B cell (primary cell): ENCODE data around the gene CCDC24. TPM values are rescaled to one million over a fixed set of nuclear protein-coding genes. Genes with fewer than 3 reads are reported as not detected.

Experiments
- ATAC-seq: fragments of 200-7000 bp; cut with Tn5 transposase; one replicate; pipeline ENCODE4 v1.10.0; 2021; ENCODE audit warnings: low read depth, mild to moderate bottlenecking, moderate number of reproducible peaks, moderate library complexity
- CTCF ChIA-PET: fragments of 350-600 bp; sonication (Branson Sonifier 250); formaldehyde crosslinking; loops from one replicate; lab custom pipeline; 2021; ENCODE audit warnings: antibody characterized with exemption, inconsistent platforms; lab: Charles Lee
- POLR2A ChIA-PET: fragments of 350-600 bp; sonication (Branson Sonifier 250); formaldehyde crosslinking; loops from one replicate; lab custom pipeline; 2021; ENCODE audit warnings: antibody characterized with exemption; lab: Charles Lee
- DNase-seq: peaks from one replicate; pipeline ENCODE4 v3.0.0; 2013
- H2AFZ ChIP-seq: 2 replicates; pipeline ENCODE4 v1.6.1; 2012; ENCODE audit warnings: mild to moderate bottlenecking, low read depth, low read length; ENCODE audit not compliant: insufficient read depth, poor library complexity, severe bottlenecking
- H3K27ac ChIP-seq, 2 donors: 1 replicate in 1 of 2; 2 replicates in 1 of 2; pipeline ENCODE4 v1.5.1; 2012 to 2013; ENCODE audit warnings: low read length in 2 of 2, mild to moderate bottlenecking in 2 of 2, moderate library complexity in 1 of 2
- H3K27me3 ChIP-seq, 4 experiments: fragments of 200-600 bp in 1 of 4; sonication (generic) in 1 of 4; replicated peaks in 1 of 4; 1 replicate in 2 of 4; 2 replicates in 2 of 4; pipeline versions ENCODE4 v1.6.1 to v1.7.0; 2013 to 2016; ENCODE audit warnings: low read length in 3 of 4, mild to moderate bottlenecking in 2 of 4, mixed read lengths in 1 of 4, moderate library complexity in 1 of 4; ENCODE audit not compliant: insufficient read depth in 4 of 4, control insufficient read depth in 3 of 4; ENCODE audit errors: control extremely low read depth in 1 of 4
- H3K36me3 ChIP-seq, 2 experiments: replicated peaks in 1 of 2; 1 replicate in 1 of 2; 2 replicates in 1 of 2; pipeline versions ENCODE4 v1.6.1 to v1.7.1; 2013; ENCODE audit warnings: low read length in 1 of 2; ENCODE audit not compliant: insufficient read depth in 2 of 2, control insufficient read depth in 1 of 2; ENCODE audit errors: control extremely low read depth in 1 of 2, extremely low read depth in 1 of 2
- H3K4me1 ChIP-seq, 2 donors: fragments of 200-600 bp in 1 of 2; sonication (generic) in 1 of 2; 1 replicate in 1 of 2; 2 replicates in 1 of 2; pipeline versions ENCODE4 v1.5.1 to v1.6.1; 2013 to 2017; ENCODE audit warnings: low read length in 2 of 2; ENCODE audit not compliant: control insufficient read depth in 2 of 2, insufficient read depth in 2 of 2
- H3K4me2 ChIP-seq: replicated peaks from 2 replicates; pipeline ENCODE3; 2012; ENCODE audit warnings: mild to moderate bottlenecking, low read depth, low read length; ENCODE audit not compliant: poor library complexity, severe bottlenecking
- H3K4me3 ChIP-seq, 5 experiments: fragments of 200-600 bp in 1 of 5; sonication (generic) in 1 of 5; 1 replicate in 3 of 5; 2 replicates in 2 of 5; pipeline versions ENCODE4 v1.5.1 to v1.7.0; 2011 to 2016; ENCODE audit warnings: low read length in 4 of 5, mild to moderate bottlenecking in 4 of 5, low read depth in 2 of 5, control low read depth in 1 of 5, moderate library complexity in 1 of 5; ENCODE audit not compliant: insufficient read depth in 1 of 5; ENCODE audit errors: control extremely low read depth in 1 of 5, extremely low read depth in 1 of 5
- H3K79me2 ChIP-seq: fragments of 200-600 bp; sonication (generic); one replicate; pipeline ENCODE4 v1.6.0; 2016; ENCODE audit warnings: low read length; ENCODE audit not compliant: control insufficient read depth, insufficient read depth
- H3K9ac ChIP-seq: fragments of 200-600 bp; sonication (generic); 2 replicates; pipeline ENCODE4 v1.6.1; 2017; ENCODE audit warnings: mild to moderate bottlenecking, low read length, moderate library complexity
- H3K9me3 ChIP-seq, 3 donors: one replicate each; pipeline versions ENCODE4 v1.6.1 to v1.7.1; 2013; ENCODE audit warnings: low read length in 2 of 3; ENCODE audit not compliant: control insufficient read depth in 2 of 3, insufficient read depth in 1 of 3; ENCODE audit errors: control extremely low read depth in 1 of 3
- H4K20me1 ChIP-seq: 2 replicates; pipeline ENCODE4 v1.6.0; 2012; ENCODE audit warnings: mild to moderate bottlenecking, low read length; ENCODE audit not compliant: insufficient read depth, control insufficient read depth, poor library complexity, severe bottlenecking
- H3K27ac Mint-ChIP-seq: one replicate; pipeline ENCODE4 v1.8.0; 2021; ENCODE audit warnings: mixed read lengths
- H3K27me3 Mint-ChIP-seq: one replicate; pipeline ENCODE4 v1.8.0; 2021; ENCODE audit warnings: mixed read lengths
- H3K4me1 Mint-ChIP-seq: one replicate; pipeline ENCODE4 v1.8.0; 2021; ENCODE audit warnings: mixed read lengths
- H3K4me3 Mint-ChIP-seq: one replicate; pipeline ENCODE4 v1.8.0; 2021; ENCODE audit warnings: mixed read lengths
- H3K9me3 Mint-ChIP-seq: one replicate; pipeline ENCODE4 v1.8.0; 2022; ENCODE audit warnings: mixed read lengths; ENCODE audit not compliant: insufficient read depth
- EZH2 ChIP-seq: IDR thresholded peaks from 2 replicates; pipeline ENCODE4 v1.6.1; 2012; ENCODE audit warnings: borderline replicate concordance, low read depth, mild to moderate bottlenecking, moderate library complexity, low read length; ENCODE audit not compliant: insufficient read depth, poor library complexity, severe bottlenecking
- WGBS: methylation state at CpG from one replicate; pipeline ENCODE4 v1.1.5; 2013; ENCODE audit warnings: missing lambda C conversion rate; ENCODE audit not compliant: insufficient coverage; 5-methylcytosine and 5-hydroxymethylcytosine counted together
- intact Hi-C: fragments of 100-400 bp; cut with micrococcal nuclease; formaldehyde crosslinking; loops from one replicate; pipeline ENCODE4 v1.10.0; 2022
- polyA plus RNA-seq: library from polyadenylated mRNA; depleted of rRNA; stranded (reverse); fragments of >200 nt; gene quantifications from 2 replicates; pipeline ENCODE4 v1.2.3, GENCODE V29; 2012
- total RNA-seq, 2 donors: library from RNA; stranded (reverse); fragments of 120-200 nt in 1 of 2; gene quantifications; 1 replicate in 1 of 2; 2 replicates in 1 of 2; pipeline versions ENCODE4 v1.2.3 to v1.2.4, GENCODE V29; 2013 to 2022
- TF ChIP-seq, protein P1 (sequence below): fragments of 200-600 bp; IDR thresholded peaks from one replicate; pipeline ENCODE4 v1.8.0; 2022; ENCODE audit warnings: antibody characterized with exemption, mild to moderate bottlenecking

CCDC24 gene
- total and polyA plus RNA-seq, 2 donors (not counting 1 experiment from before 2014, with no cell fraction given) = 10.1 to 18.4 TPM

DNA sequence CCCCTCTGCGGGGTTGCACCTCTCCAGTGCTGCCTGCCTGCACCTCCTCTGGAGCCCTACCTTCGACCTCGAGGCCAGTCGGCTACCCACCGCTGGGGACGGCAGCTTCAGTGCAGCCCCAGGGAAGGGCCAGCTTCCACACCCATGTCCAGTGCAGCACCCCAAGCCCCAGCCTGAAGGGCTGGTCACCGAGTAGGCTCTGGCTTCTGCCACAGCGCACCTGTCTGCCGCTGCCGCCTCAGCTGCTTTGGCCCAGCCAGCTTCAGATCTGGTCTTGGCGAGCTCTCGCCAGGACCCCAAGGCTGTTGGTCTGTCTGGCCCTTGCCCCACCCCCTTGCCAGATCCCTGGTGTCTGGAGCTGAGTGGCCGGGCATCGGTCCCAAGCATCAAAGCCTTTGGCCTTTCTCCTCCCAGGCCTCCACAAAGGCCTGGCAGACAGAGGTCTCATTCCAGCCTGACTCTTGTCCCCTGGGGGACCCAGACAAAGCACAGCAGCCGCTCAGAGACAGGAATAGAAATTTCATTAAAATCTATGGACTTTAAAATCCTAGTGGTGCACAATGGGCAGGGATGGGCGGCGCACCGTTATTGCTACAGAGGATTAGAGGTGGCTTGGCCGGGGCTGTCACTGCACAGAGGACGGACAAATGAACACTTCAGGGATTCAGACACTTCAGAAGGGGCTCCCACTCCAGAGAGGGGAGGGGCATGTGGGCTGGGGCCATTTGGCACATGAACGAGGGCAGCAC lies 4.8 kb downstream of the CCDC24 start:
- peaks cover 35% of the 10 kb centered on the region for H3K4me1 Mint-ChIP-seq
- no peak overlapping the region for H2AFZ ChIP-seq
- no peak for ATAC-seq
- 96% methylated on average over 20 of the region's 21 CpGs for WGBS
- H3K27ac Mint-ChIP-seq = no peak overlapping the region
- no peak overlapping the region for H3K9ac ChIP-seq
- ChIA-PET POLR2A (no interaction called here), CTCF (interaction anchor here (5.1 kb wide), 1 partner anchor 9 kb away, joined by 32 read pairs; no protein-coding TSS in a partner anchor)
- no peak overlapping the region for H3K4me3 ChIP-seq
- no peak overlapping the region for H3K4me3 Mint-ChIP-seq
- no peaks in the 10 kb centered on the region for H4K20me1 ChIP-seq
- H3K27me3 Mint-ChIP-seq = no peaks in the 10 kb centered on the region
- no peak for DNase-seq
- no peaks in the 10 kb centered on the region for H3K36me3 ChIP-seq
- intact Hi-C loops = no loop called here
- TF ChIP-seq, protein P1, sequence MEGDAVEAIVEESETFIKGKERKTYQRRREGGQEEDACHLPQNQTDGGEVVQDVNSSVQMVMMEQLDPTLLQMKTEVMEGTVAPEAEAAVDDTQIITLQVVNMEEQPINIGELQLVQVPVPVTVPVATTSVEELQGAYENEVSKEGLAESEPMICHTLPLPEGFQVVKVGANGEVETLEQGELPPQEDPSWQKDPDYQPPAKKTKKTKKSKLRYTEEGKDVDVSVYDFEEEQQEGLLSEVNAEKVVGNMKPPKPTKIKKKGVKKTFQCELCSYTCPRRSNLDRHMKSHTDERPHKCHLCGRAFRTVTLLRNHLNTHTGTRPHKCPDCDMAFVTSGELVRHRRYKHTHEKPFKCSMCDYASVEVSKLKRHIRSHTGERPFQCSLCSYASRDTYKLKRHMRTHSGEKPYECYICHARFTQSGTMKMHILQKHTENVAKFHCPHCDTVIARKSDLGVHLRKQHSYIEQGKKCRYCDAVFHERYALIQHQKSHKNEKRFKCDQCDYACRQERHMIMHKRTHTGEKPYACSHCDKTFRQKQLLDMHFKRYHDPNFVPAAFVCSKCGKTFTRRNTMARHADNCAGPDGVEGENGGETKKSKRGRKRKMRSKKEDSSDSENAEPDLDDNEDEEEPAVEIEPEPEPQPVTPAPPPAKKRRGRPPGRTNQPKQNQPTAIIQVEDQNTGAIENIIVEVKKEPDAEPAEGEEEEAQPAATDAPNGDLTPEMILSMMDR = no peak
- no peak for TF ChIP-seq EZH2
- H3K9me3 ChIP-seq = no peaks in the 10 kb centered on the region
- H3K27ac ChIP-seq = no peak overlapping the region
- no peaks in the 10 kb centered on the region for H3K27me3 ChIP-seq
- peaks cover 22 to 38% of the 10 kb centered on the region in 2 donors for H3K4me1 ChIP-seq
- no peak overlapping the region for H3K4me2 ChIP-seq
- H3K79me2 ChIP-seq = no peaks in the 10 kb centered on the region
- H3K9me3 Mint-ChIP-seq = no peaks in the 10 kb centered on the region

DNA sequence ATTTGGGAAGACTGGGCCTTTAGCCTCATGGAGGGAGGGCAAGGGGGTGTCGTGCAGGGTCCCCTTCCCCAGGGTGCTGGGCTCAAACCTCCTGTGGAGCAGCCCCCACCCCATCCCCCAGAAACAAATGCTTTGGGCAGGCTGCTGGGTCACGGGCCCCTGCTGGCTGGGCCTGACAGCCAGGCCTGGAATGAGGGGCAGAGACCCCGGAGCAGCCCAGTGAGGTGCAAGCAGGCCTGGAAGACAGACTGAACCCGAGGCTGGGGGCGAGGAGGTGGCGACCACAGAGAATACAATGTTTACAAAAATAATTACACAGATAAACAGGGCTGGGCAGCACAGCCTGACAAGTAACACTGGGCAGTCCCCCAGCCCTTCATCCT lies 5.3 kb downstream of the CCDC24 start:
- CTCF ChIA-PET = no interaction called here
- POLR2A ChIA-PET = no interaction called here
- Histone ChIP-seq H4K20me1 (no peaks in the 10 kb centered on the region), H3K4me2 (no peak overlapping the region), H3K9ac (no peak overlapping the region), H3K9me3 (no peaks in the 10 kb centered on the region), H3K79me2 (no peaks in the 10 kb centered on the region), H3K4me3 (no peak overlapping the region), H2AFZ (no peak overlapping the region), H3K27me3 (no peaks in the 10 kb centered on the region), H3K4me1 (peaks cover 22 to 36% of the 10 kb centered on the region in 2 donors), H3K27ac (no peak overlapping the region), H3K36me3 (no peaks in the 10 kb centered on the region)
- H3K9me3 Mint-ChIP-seq = no peaks in the 10 kb centered on the region
- H3K4me3 Mint-ChIP-seq = no peak overlapping the region
- DNase-seq = no peak
- 100% methylated on average over 3 of the region's 6 CpGs for WGBS
- H3K4me1 Mint-ChIP-seq = peaks cover 31% of the 10 kb centered on the region
- ATAC-seq = no peak
- no peaks in the 10 kb centered on the region for H3K27me3 Mint-ChIP-seq
- intact Hi-C loops = no loop called here
- no peak for TF ChIP-seq EZH2
- H3K27ac Mint-ChIP-seq = no peak overlapping the region
